Measurements from ENCODE around the gene BMF. TPM values are rescaled to one million over a fixed set of nuclear protein-coding genes. Genes with fewer than 3 reads are reported as not detected.

The BMF gene
- total RNA-seq, 1 donor from 2014 or later, result 1.1 TPM

- no peak for DNase-seq (ENCODE audit: low read depth, low spot score)
Measured at GRCh38 chr15:40104296-40104864, 4.3 kb downstream of the BMF start.

GRCh38 chr15:40103864-40104271 lies 4.8 kb downstream of the BMF start:
- no peak for DNase-seq (ENCODE audit: low read depth, low spot score)

- DNase-seq (ENCODE audit: low read depth, low spot score), result no peak
Measured at GRCh38 chr15:40102897-40103858, 5.5 kb downstream of the BMF start.

GRCh38 chr15:40100947-40101905 lies 7.5 kb downstream of the BMF start:
- DNase-seq (ENCODE audit: low read depth, low spot score), result no peak

GRCh38 chr15:40100123-40100946 lies 8.3 kb downstream of the BMF start:
- DNase-seq (ENCODE audit: low read depth, low spot score), result no peak

GRCh38 chr15:40098489-40099261 lies 10.0 kb downstream of the BMF start:
- peak; percentile 82 for DNase-seq (ENCODE audit: low read depth, low spot score)

GRCh38 chr15:40097968-40098476 lies 10.7 kb downstream of the BMF start:
- no peak for DNase-seq (ENCODE audit: low read depth, low spot score)

GRCh38 chr15:40097096-40097967 lies 11.3 kb downstream of the BMF start:
- DNase-seq (ENCODE audit: low read depth, low spot score), result no peak

- DNase-seq (ENCODE audit: low read depth, low spot score), result no peak
Measured at GRCh38 chr15:40096094-40096891, 12.4 kb downstream of the BMF start.

- no peak for DNase-seq (ENCODE audit: low read depth, low spot score)
Measured at GRCh38 chr15:40095371-40096093, 13.1 kb downstream of the BMF start.

- DNase-seq (ENCODE audit: low read depth, low spot score), result no peak
Measured at GRCh38 chr15:40094156-40094555, 14.5 kb downstream of the BMF start.

GRCh38 chr15:40092979-40093869 lies 15.5 kb downstream of the BMF start:
- no peak for DNase-seq (ENCODE audit: low read depth, low spot score)

- no peak for DNase-seq (ENCODE audit: low read depth, low spot score)
Measured at GRCh38 chr15:40092256-40092978, 16.3 kb downstream of the BMF start.

GRCh38 chr15:40091861-40092255 lies 16.8 kb downstream of the BMF start:
- no peak for DNase-seq (ENCODE audit: low read depth, low spot score)

GRCh38 chr15:40090774-40091455 lies 17.8 kb downstream of the BMF start:
- no peak for DNase-seq (ENCODE audit: low read depth, low spot score)
